PC-9 (cell line): ENCODE measurements around the gene NUP62. TPM values are rescaled to one million over a fixed set of nuclear protein-coding genes. Genes with fewer than 3 reads are reported as not detected.
A peak's percentile ranks its signal among the peaks of the same experiment; 100 is the strongest.

Source experiments
- BruUV-seq: library from RNA; stranded (reverse); fragments of 400-500 nt; replicated peaks from 2 replicates; lab custom pipeline; 2021; lab: Mats Ljungman, UMichigan
- CTCF ChIA-PET: fragments of 300-600 bp; sonication (Branson Sonifier 250); formaldehyde crosslinking; loops from one replicate; lab custom pipeline; 2022; ENCODE audit warnings: antibody characterized with exemption; lab: Charles Lee
- POLR2A ChIA-PET: fragments of 300-600 bp; sonication (Branson Sonifier 250); formaldehyde crosslinking; loops from one replicate; lab custom pipeline; 2022; ENCODE audit warnings: antibody characterized with exemption; ENCODE audit not compliant: unreplicated experiment; lab: Charles Lee
- DNase-seq, 2 experiments: peaks; one replicate each; pipeline versions ENCODE4 v3.0.0 to v3.0.0-alpha.2; 2015 to 2022; ENCODE audit warnings: mixed read lengths in 1 of 2
- H2AFZ ChIP-seq: fragments of 200-600 bp; sonication (generic); 2 replicates; pipeline ENCODE4 v1.8.1; 2017; ENCODE audit warnings: antibody characterized with exemption
- H3F3A ChIP-seq: fragments of 200-600 bp; sonication (generic); 2 replicates; pipeline ENCODE4 v1.8.1; 2017; ENCODE audit warnings: antibody characterized with exemption, mild to moderate bottlenecking, low read depth; ENCODE audit not compliant: insufficient read depth
- H3K27ac ChIP-seq: fragments of 200-600 bp; sonication (generic); 2 replicates; pipeline ENCODE4 v1.6.1; 2016; ENCODE audit warnings: mixed run types
- H3K27me3 ChIP-seq: fragments of 200-600 bp; sonication (generic); 2 replicates; pipeline ENCODE4 v1.6.1; 2016; ENCODE audit warnings: low read depth, mixed run types; ENCODE audit not compliant: insufficient read depth
- H3K36me3 ChIP-seq: fragments of 200-600 bp; sonication (generic); 2 replicates; pipeline ENCODE4 v1.6.1; 2016; ENCODE audit warnings: low read depth, mixed run types
- H3K4me1 ChIP-seq: fragments of 200-600 bp; sonication (generic); replicated peaks from 2 replicates; pipeline ENCODE4 v1.6.1; 2016; ENCODE audit warnings: mixed run types; ENCODE audit not compliant: insufficient read depth
- H3K4me2 ChIP-seq: fragments of 200-600 bp; sonication (generic); 2 replicates; pipeline ENCODE4 v1.6.1; 2017; ENCODE audit warnings: mixed run types
- H3K4me3 ChIP-seq: fragments of 200-600 bp; sonication (generic); 2 replicates; pipeline ENCODE4 v1.6.1; 2016; ENCODE audit warnings: mixed run types
- H3K79me2 ChIP-seq: fragments of 200-600 bp; sonication (generic); 2 replicates; pipeline ENCODE4 v1.6.1; 2017; ENCODE audit warnings: low read depth, mixed run types
- H3K9me2 ChIP-seq: fragments of 200-600 bp; sonication (generic); 2 replicates; pipeline ENCODE4 v1.8.1; 2017; ENCODE audit warnings: mild to moderate bottlenecking; ENCODE audit not compliant: insufficient read depth
- H3K9me3 ChIP-seq: fragments of 200-600 bp; sonication (generic); 2 replicates; pipeline ENCODE4 v1.8.1; 2016; ENCODE audit warnings: low read depth; ENCODE audit not compliant: insufficient read depth
- H4K20me1 ChIP-seq: fragments of 200-600 bp; sonication (generic); 2 replicates; pipeline ENCODE4 v1.8.1; 2017; ENCODE audit not compliant: insufficient read depth
- EZH2 ChIP-seq: fragments of 200-600 bp; sonication (generic); IDR thresholded peaks from 2 replicates; pipeline ENCODE4 v1.8.0; 2017; ENCODE audit warnings: antibody characterized with exemption, low read depth
- intact Hi-C: fragments of 100-400 bp; cut with micrococcal nuclease; formaldehyde crosslinking; loops from one replicate; pipeline ENCODE4 v1.10.0; 2022; ENCODE audit not compliant: unreplicated experiment
- total RNA-seq: library from RNA; stranded (reverse); gene quantifications from 2 replicates; pipeline ENCODE4 v1.2.3, GENCODE V29; 2021
- TF ChIP-seq, protein P1 (sequence below): fragments of 200-600 bp; sonication (generic); conservative IDR thresholded peaks from 2 replicates; pipeline ENCODE4 v1.6.1; 2017; ENCODE audit warnings: mixed run types, antibody characterized with exemption, mild to moderate bottlenecking, moderate library complexity

The NUP62 gene
- total RNA-seq, 1 experiment from 2014 or later = 101 TPM

DNA sequence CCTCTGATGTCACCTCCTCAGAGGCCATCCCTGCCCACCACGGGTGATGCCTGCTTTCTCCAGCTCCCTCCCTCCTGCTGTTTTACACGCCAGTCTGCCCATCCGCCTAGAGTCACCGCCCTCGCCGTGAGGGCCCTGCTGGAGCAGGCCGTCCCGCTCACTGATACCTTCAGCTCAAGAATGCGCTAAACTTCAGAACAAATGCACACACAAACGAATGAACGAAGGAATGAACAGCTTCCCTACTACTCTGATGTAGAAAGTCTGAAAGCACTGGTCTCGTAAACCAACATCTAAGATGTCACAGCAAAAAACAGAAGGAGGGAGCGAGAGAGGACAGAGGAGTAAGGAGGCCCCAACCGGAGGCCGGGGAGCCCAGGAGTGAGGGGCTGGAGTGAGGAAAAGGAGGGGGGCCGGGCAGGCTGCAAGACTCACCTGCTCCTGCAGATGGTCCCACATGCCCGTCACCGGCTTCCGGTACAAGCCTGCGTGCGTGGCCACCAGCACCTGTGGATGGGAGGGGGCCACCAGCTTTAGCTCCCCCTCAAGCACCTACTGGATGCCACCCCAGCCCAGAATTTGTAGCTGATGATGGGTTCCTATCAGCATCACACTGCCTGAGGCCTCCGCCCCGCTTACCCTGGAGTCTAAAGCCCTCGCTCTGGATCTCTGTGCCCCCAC, 65.9 kb downstream of the NUP62 start:
- no TSS peak for BruUV-seq
- intact Hi-C loops = no loop called here
- CTCF ChIA-PET = no interaction called here

DNA sequence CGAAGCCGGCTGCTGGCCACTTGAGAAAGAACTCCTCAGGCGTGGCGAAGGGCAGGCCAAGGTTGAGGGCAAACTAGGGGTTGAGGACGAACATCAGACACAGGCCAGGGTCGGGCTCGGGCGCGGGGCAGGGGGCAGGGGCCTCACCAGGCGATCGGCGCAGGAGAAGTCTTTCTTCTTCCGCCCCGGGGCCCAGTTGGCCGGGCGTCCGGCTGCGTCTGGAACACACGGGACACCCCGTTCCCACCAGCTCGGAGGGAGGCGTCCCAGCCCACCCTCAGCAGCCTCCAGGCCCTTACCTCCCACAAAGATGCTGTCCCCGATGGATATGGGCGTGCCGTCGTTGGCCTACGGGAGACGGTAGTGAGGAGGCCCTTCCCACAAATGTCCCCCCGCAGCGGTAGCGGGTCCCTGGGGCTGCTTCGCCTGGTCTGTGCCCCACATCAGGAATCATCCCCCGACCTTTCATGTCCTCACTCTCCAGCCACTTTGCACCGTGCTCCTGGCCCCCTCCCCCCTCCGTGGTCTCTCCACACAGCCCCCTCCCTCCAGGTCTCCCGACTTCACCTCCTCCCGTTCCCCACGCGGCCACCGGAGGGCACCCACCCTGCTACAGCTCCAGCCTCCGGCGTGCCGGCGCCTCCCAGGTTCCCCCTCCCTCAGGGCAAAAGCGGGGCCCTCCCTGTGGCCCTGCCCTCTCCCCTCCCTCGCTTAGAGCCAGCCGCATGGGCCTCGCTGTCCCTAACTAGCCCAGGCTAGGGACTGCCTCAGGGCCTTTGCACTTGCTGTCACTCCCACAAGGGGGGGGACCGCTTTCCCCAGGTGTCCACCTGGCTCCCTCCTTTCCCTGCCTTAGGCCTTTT, 66.7 kb downstream of the NUP62 start:
- Histone ChIP-seq H4K20me1 (peaks cover 69% of the 10 kb centered on the region), H3K4me3 (no peak overlapping the region), H3K4me2 (no peak overlapping the region), H3K9me3 (no peaks in the 10 kb centered on the region), H3K27ac (no peak overlapping the region), H3K27me3 (no peaks in the 10 kb centered on the region), H3K4me1 (peaks cover 22% of the 10 kb centered on the region), H3K9me2 (no peaks in the 10 kb centered on the region), H3K36me3 (peaks cover 21% of the 10 kb centered on the region), H3K79me2 (peaks cover 41% of the 10 kb centered on the region), H3F3A (peaks cover 69% of the 10 kb centered on the region), H2AFZ (no peak overlapping the region)
- intact Hi-C loops = no loop called here
- no peak for DNase-seq
- CTCF ChIA-PET = no interaction called here
- POLR2A ChIA-PET = interaction anchor here (0.6 kb wide), 1 partner anchor 35 kb away, joined by 8 read pairs; no protein-coding TSS in a partner anchor
- TF ChIP-seq EZH2 = no peak
- TF ChIP-seq, protein P1, sequence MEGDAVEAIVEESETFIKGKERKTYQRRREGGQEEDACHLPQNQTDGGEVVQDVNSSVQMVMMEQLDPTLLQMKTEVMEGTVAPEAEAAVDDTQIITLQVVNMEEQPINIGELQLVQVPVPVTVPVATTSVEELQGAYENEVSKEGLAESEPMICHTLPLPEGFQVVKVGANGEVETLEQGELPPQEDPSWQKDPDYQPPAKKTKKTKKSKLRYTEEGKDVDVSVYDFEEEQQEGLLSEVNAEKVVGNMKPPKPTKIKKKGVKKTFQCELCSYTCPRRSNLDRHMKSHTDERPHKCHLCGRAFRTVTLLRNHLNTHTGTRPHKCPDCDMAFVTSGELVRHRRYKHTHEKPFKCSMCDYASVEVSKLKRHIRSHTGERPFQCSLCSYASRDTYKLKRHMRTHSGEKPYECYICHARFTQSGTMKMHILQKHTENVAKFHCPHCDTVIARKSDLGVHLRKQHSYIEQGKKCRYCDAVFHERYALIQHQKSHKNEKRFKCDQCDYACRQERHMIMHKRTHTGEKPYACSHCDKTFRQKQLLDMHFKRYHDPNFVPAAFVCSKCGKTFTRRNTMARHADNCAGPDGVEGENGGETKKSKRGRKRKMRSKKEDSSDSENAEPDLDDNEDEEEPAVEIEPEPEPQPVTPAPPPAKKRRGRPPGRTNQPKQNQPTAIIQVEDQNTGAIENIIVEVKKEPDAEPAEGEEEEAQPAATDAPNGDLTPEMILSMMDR = peak; percentile 46; the same call in 1 of the 2 replicates
- BruUV-seq = no TSS peak

More for the DNA sequence above, 65.9 kb downstream of the NUP62 start:
- H3K27me3 ChIP-seq = no peaks in the 10 kb centered on the region
- TF ChIP-seq, protein P1 = no peak
- no peak for TF ChIP-seq EZH2
- peaks cover 61% of the 10 kb centered on the region for H4K20me1 ChIP-seq
- H3K27ac ChIP-seq = no peak overlapping the region
- POLR2A ChIA-PET = no interaction called here
- no peaks in the 10 kb centered on the region for H3K9me2 ChIP-seq
- H3K36me3 ChIP-seq = peaks cover 21% of the 10 kb centered on the region
- no peaks in the 10 kb centered on the region for H3K9me3 ChIP-seq
- H3K4me2 ChIP-seq = no peak overlapping the region
- no peak for DNase-seq
- H3K4me1 ChIP-seq = peaks cover 25% of the 10 kb centered on the region
- no peak overlapping the region for H3K4me3 ChIP-seq
- H3F3A ChIP-seq = peaks cover 69% of the 10 kb centered on the region
- peaks cover 41% of the 10 kb centered on the region for H3K79me2 ChIP-seq
- H2AFZ ChIP-seq = no peak overlapping the region

DNA sequence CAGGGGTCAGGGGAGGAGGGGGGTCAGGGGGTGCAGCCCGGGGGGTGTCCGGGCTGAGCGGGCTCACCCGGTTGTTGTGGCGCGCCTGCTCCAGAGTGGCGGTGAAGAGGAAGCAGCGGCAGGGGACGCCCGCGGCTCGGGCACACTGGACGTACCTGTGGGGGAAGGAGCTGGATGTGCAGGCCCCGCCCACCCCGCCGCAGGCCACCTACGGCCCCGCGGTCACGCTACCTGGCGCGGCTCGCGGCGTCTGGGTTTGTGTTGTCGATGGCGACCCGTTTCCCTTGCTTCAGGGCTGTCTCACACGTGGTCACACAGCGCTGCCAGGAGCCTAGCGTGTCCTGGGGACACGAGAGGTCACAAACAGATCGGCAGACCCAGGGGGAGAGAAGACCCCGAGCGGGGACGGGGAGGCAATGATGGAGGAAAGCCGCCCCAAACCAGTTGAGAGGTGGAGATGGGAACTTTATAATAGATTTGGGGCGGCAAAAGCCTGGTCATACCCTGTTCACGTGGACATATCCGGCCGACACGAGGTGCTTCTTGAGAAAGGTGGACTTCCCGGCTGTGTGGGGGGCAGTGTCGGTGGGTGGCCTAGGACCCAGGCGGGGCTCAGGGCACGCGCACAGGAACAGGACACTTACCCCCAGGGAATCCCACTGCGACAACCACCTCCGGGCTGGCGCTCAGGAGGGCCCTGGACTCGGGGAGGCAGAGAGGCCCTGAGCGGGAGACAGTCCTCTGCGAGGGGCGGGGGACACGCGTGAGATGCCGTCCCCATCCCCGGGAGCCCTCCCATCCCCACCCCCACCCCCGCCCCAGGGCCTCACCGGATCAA, 67.5 kb downstream of the NUP62 start:
- Histone ChIP-seq H3K79me2 (peaks cover 40% of the 10 kb centered on the region), H3F3A (peaks cover 71% of the 10 kb centered on the region), H3K4me1 (peaks cover 22% of the 10 kb centered on the region), H3K4me3 (no peak overlapping the region), H3K9me2 (no peaks in the 10 kb centered on the region), H3K4me2 (no peak overlapping the region), H2AFZ (no peak overlapping the region), H3K9me3 (no peaks in the 10 kb centered on the region), H3K27ac (no peak overlapping the region), H4K20me1 (peaks cover 78% of the 10 kb centered on the region), H3K36me3 (peaks cover 21% of the 10 kb centered on the region), H3K27me3 (no peaks in the 10 kb centered on the region)
- POLR2A ChIA-PET = interaction anchor here (0.6 kb wide), 1 partner anchor 36 kb away, joined by 8 read pairs; no protein-coding TSS in a partner anchor
- CTCF ChIA-PET = no interaction called here
- TF ChIP-seq EZH2 = no peak
- TF ChIP-seq, protein P1 = no peak
- no peak for DNase-seq
- intact Hi-C loops = no loop called here
- BruUV-seq = no TSS peak
